MG63 (cell line): ENCODE results near the gene ARHGDIB. TPM values are rescaled to one million over a fixed set of nuclear protein-coding genes. Genes with fewer than 3 reads are reported as not detected.

Experiments used
- DNase-seq: peaks from one replicate; pipeline ENCODE4 v3.0.0-alpha.2; 2020
- H3K27me3 ChIP-seq: fragments of 250-450 bp; sonication (Bioruptor Pico); 2 replicates; pipeline ENCODE4 v1.5.1; 2020; ENCODE audit warnings: mild to moderate bottlenecking, moderate library complexity
- H3K36me3 ChIP-seq: fragments of 250-450 bp; sonication (Bioruptor Pico); 2 replicates; pipeline ENCODE4 v1.5.1; 2020; ENCODE audit warnings: mild to moderate bottlenecking, moderate library complexity
- H3K4me3 ChIP-seq: fragments of 250-450 bp; sonication (Bioruptor Pico); 2 replicates; pipeline ENCODE4 v1.5.1; 2020; ENCODE audit warnings: mild to moderate bottlenecking, moderate library complexity
- H3K9me3 ChIP-seq: fragments of 250-450 bp; sonication (Bioruptor Pico); 2 replicates; pipeline ENCODE4 v1.5.1; 2020; ENCODE audit warnings: mild to moderate bottlenecking, moderate library complexity
- total RNA-seq: library from RNA; depleted of rRNA; stranded (reverse); fragments of >200 nt; shearing (Covaris generic); gene quantifications from 2 replicates; pipeline ENCODE4 v1.2.3, GENCODE V29; 2014; ENCODE audit warnings: low replicate concordance

The ARHGDIB gene
- total RNA-seq, 1 experiment from 2014 or later: 4.3 TPM

GRCh38 chr12:14950421-14950820 lies 11.0 kb downstream of the ARHGDIB start:
- no peak overlapping the region for H3K4me3 ChIP-seq
- DNase-seq: no peak

GRCh38 chr12:14949631-14950030 lies 11.8 kb downstream of the ARHGDIB start:
- no peak for DNase-seq
- H3K4me3 ChIP-seq: no peak overlapping the region
- H3K36me3 ChIP-seq: no peaks in the 10 kb centered on the region
- H3K9me3 ChIP-seq: no peaks in the 10 kb centered on the region
- no peaks in the 10 kb centered on the region for H3K27me3 ChIP-seq

More at GRCh38 chr12:14950421-14950820, 11.0 kb downstream of the ARHGDIB start:
- no peaks in the 10 kb centered on the region for H3K36me3 ChIP-seq
- no peaks in the 10 kb centered on the region for H3K9me3 ChIP-seq
- no peaks in the 10 kb centered on the region for H3K27me3 ChIP-seq

GRCh38 chr12:14948672-14949071 lies 12.7 kb downstream of the ARHGDIB start:
- no peak overlapping the region for H3K4me3 ChIP-seq
- no peak for DNase-seq
- H3K9me3 ChIP-seq: no peaks in the 10 kb centered on the region
- H3K27me3 ChIP-seq: no peaks in the 10 kb centered on the region
- H3K36me3 ChIP-seq: no peaks in the 10 kb centered on the region

GRCh38 chr12:14946861-14947260 lies 14.5 kb downstream of the ARHGDIB start:
- no peaks in the 10 kb centered on the region for H3K9me3 ChIP-seq

DNA sequence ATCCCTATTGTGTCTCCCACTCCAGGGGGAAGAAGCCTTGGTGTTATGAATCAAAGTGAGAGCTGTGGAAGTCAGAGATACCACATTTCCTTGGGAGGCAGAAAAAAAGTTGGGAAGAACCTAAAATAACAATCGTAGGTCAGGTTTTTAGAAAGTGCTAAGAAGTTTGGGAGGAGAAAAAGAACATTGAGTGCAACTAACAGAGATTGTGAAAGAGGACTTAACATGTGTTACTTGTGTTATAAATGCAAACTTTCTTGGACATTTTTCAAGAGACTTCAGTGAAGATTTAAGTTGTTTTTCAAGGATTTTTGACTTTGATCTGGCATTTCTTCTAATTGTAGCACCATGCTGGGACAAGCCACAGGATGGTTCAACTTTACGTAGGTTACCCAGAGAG lies 15.2 kb downstream of the ARHGDIB start:
- no peaks in the 10 kb centered on the region for H3K36me3 ChIP-seq
- no peaks in the 10 kb centered on the region for H3K9me3 ChIP-seq
- no peaks in the 10 kb centered on the region for H3K27me3 ChIP-seq
- H3K4me3 ChIP-seq: no peak overlapping the region
- no peak for DNase-seq

More at GRCh38 chr12:14946861-14947260, 14.5 kb downstream of the ARHGDIB start:
- Histone ChIP-seq H3K27me3 (no peaks in the 10 kb centered on the region), H3K4me3 (no peak overlapping the region), H3K36me3 (no peaks in the 10 kb centered on the region)
- DNase-seq: no peak

DNA sequence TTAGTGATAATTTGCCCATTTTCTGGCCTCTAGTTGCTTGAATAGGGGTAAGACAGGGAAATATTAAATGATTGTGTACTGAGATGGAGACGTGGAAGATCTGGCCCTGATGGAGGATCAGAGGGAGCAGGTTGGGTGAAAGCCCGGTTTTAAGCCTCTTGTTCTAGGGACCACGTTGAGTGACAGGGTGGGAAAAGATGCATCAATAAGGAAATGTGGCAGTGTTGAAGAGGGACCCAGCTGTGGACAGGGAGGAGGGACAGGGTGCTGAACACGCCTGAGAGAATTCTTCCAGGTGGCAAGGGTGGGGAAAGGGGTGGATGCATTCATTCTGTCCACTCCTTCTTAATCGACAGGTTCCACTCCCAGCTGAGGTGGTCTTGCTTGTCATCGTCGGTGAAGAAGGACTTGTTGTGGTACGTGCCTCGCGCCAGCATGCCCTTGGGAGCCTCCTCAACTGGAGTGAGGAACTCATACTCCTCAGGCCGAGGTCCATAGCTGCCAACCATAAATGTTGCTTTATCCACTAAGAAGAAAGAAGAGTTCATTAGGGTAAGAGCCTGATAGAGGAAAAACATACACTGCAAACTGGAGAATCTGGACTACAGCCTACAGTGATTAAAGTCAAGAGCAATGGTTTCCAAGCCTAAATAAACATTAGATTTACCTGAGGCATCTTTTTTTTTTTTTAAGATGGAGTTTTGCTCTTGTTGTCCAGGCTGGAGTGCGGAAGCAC lies 19.0 kb downstream of the ARHGDIB start:
- H3K36me3 ChIP-seq: no peaks in the 10 kb centered on the region
- DNase-seq: no peak

DNA sequence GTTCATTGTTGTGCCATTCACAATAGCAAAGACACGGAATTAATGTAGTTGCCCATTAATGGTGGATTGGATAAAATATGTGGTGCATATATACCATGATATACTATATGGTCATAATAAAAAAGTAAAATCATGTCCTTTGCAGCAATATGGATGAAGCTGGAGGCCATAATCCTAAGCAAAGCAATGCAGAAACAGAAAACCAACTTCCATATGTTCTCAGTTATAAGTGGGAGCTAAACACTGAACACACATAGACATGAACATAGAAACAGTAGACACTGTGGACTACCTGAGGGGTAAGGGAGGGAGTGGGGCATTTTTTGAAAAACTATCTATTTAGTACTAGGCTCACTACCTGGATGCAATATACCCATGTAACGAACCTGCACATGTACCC lies 20.0 kb downstream of the ARHGDIB start:
- no peaks in the 10 kb centered on the region for H3K36me3 ChIP-seq
- H3K27me3 ChIP-seq: no peaks in the 10 kb centered on the region
- H3K9me3 ChIP-seq: no peaks in the 10 kb centered on the region
- H3K4me3 ChIP-seq: no peak overlapping the region
- DNase-seq: no peak

More for the DNA sequence above, 19.0 kb downstream of the ARHGDIB start:
- H3K4me3 ChIP-seq: no peak overlapping the region
- no peaks in the 10 kb centered on the region for H3K9me3 ChIP-seq
- H3K27me3 ChIP-seq: no peaks in the 10 kb centered on the region

GRCh38 chr12:14938301-14938700 lies 23.1 kb downstream of the ARHGDIB start, which contains the start of gene ERP27:
Gene ERP27, minus strand, starts transcription at chr12:14938537. Its CDS starts 29 bp downstream, at chr12:14938508.
- Histone ChIP-seq H3K9me3 (no peaks in the 10 kb centered on the region), H3K27me3 (no peaks in the 10 kb centered on the region), H3K36me3 (no peaks in the 10 kb centered on the region), H3K4me3 (no peak within 1 kb of the TSS)
- DNase-seq: no peak

DNA sequence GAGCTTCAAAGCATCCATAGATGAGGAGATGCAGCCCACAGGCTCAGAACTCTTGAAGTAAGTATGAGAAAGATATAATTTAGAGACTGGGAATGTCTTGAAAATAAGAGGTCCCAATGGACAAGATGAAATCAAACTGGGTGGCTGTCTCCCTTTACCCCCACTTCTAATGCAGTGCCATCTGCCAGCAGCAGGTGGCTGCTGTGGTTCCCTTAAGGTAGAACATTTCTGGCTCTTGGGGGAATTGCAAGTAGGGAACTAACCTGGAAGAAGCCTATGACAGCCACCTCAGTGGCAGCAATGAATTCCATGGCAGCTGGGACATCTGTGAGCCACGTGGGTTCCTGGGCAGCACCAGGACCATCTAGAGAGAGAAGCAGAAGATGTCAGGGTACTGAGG lies 23.7 kb downstream of the ARHGDIB start:
- DNase-seq: no peak
- H3K9me3 ChIP-seq: no peaks in the 10 kb centered on the region
- H3K4me3 ChIP-seq: no peak overlapping the region
- no peaks in the 10 kb centered on the region for H3K27me3 ChIP-seq
- no peaks in the 10 kb centered on the region for H3K36me3 ChIP-seq

DNA sequence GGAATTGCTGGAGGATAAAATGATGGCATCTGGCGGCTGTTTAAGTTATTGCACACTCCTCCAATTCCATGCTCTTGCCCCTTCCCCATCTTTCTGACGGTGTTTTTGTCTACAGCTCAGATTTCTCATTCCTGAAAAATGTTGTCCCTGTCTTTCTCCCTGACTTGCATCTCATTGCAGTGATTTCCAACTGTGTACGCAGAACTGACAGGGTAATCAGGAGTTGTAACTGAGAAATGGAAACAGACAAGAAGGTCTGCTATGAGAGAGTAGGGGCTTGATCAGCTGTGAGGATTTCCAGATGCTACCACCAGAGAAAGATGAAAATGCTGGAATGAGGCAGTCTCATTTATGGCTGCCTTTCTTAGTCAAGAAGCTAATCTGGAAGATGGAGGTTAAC lies 24.4 kb downstream of the ARHGDIB start:
- no peak for DNase-seq
- H3K9me3 ChIP-seq: no peaks in the 10 kb centered on the region
- H3K4me3 ChIP-seq: no peak overlapping the region
- no peaks in the 10 kb centered on the region for H3K36me3 ChIP-seq
- H3K27me3 ChIP-seq: no peaks in the 10 kb centered on the region

DNA sequence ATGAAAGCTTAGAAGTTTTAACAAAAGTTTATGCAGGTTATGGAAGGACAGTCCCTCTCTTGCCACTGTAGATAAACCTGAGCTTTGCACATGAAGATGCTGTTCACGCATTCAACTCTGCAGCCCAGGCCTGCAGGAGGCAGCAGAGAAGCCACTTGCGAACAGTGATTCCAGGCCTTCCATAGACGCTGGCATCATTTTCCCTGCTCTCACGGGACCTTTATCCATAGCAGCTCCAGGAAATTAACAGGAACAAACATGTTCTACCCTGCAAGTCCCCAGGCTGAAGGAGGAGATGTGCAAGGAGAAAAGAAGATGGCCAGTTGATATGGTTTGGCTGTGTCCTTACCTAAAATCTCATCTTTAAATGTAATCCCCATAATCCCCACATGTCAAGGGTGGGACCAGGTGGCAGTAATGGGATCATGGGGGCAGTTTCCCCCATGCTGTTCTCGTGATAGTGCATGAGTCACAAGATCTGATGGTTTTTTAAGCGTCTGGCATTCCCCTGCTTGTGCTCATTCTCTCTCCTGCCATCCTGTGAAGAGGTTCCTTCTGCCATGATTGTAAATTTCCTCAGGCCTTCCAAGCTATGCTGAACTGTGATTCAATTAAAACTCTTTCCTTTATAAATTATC lies 25.1 kb downstream of the ARHGDIB start:
- no peak for DNase-seq
- Histone ChIP-seq H3K36me3 (no peaks in the 10 kb centered on the region), H3K27me3 (no peaks in the 10 kb centered on the region), H3K4me3 (no peak overlapping the region), H3K9me3 (no peaks in the 10 kb centered on the region)

DNA sequence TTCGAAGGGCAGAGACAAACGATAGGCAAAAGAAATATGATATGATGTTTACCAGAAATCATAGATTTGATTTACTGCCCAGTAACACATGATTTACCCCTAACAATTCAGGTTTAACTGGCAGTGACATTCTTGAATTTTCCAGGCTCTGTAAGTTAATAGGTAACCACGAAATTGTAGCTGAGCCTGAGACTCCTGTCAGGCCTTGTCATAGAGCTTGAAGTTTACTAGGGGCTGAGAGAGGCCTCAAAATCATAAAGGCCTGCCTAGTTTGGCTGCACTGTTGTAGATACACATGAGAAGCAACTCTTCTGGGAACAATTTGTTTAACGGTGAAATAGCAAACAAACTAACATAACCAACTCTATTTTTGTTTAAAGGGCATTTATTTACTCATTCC lies 26.4 kb downstream of the ARHGDIB start:
- Histone ChIP-seq H3K9me3 (no peaks in the 10 kb centered on the region), H3K4me3 (no peak overlapping the region), H3K27me3 (no peaks in the 10 kb centered on the region), H3K36me3 (no peaks in the 10 kb centered on the region)
- DNase-seq: no peak

DNA sequence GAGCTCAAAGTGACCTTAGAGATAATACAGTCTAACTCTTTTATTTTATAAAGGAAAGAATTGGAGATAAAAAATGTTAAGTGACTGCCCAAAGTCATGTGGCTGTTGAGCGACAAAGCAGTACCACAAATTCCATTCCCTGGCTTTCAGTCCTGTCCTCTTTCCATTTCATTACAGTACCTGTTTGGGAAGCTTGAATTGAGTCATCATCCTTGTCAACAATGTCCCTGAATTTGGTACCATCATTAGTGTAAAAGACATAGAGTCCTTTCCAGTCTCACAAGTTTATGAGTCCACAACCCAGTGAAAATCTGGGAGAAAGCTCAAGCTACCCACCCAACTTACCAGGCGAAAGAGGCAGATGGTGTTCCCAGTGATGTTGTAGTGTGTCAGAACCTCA lies 26.9 kb downstream of the ARHGDIB start:
- no peak for DNase-seq
- H3K9me3 ChIP-seq: no peaks in the 10 kb centered on the region
- no peaks in the 10 kb centered on the region for H3K36me3 ChIP-seq
- no peak overlapping the region for H3K4me3 ChIP-seq
- no peaks in the 10 kb centered on the region for H3K27me3 ChIP-seq

- no peak overlapping the region for H3K4me3 ChIP-seq
- no peak for DNase-seq
- H3K9me3 ChIP-seq: no peaks in the 10 kb centered on the region
- no peaks in the 10 kb centered on the region for H3K36me3 ChIP-seq
- 0 out of 2 replicates have a peak, but pooled peaks cover 3% of the 10 kb centered on the region for H3K27me3 ChIP-seq
Observed at GRCh38 chr12:14931791-14932560, 29.4 kb downstream of the ARHGDIB start.

DNA sequence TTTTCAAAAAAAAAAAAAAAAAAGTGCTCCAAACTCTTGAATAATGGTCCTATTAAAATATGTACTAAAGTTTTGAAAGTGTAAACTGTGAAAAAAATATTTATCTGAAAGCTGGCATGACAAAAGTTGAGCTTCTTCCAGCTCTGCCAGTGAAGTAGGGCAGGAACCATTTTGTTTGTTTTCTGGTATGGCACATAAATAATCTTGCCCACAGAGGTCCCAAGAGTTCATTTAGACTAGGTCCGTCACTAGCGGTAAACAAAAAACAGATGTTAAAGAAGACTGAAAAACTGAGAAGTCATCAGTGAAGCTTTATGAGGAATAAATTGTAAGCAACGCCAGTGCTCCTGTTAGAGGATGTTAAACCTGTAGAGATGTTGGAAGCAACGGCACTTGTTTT lies 30.0 kb downstream of the ARHGDIB start:
- H3K36me3 ChIP-seq: no peaks in the 10 kb centered on the region
- no peak overlapping the region for H3K4me3 ChIP-seq
- no peaks in the 10 kb centered on the region for H3K9me3 ChIP-seq
- no peak for DNase-seq
- H3K27me3 ChIP-seq: peaks cover 3% of the 10 kb centered on the region; the same call in 1 of the 2 replicates

DNA sequence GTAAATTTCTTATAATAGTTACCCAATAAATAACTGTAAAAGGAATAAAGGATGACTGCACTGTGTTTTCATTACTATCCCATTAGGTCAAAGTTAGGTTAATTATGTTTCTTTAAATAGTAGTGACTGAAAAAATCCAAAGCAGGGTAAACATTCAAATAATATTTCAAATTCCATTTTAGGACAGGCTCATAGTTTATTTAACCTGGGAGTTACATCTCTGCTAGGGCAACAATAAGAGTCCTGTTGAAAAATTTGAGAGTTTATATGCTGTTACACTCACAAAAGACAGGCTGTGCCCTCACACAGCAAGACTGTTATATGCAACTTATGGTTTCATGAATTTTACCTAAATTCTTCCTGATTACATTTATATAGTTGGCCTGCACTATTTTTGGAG lies 31.1 kb downstream of the ARHGDIB start:
- H3K36me3 ChIP-seq: no peaks in the 10 kb centered on the region
- H3K27me3 ChIP-seq: peaks cover 3% of the 10 kb centered on the region; the same call in 1 of the 2 replicates
- no peak overlapping the region for H3K4me3 ChIP-seq
- DNase-seq: no peak
- H3K9me3 ChIP-seq: no peaks in the 10 kb centered on the region

DNA sequence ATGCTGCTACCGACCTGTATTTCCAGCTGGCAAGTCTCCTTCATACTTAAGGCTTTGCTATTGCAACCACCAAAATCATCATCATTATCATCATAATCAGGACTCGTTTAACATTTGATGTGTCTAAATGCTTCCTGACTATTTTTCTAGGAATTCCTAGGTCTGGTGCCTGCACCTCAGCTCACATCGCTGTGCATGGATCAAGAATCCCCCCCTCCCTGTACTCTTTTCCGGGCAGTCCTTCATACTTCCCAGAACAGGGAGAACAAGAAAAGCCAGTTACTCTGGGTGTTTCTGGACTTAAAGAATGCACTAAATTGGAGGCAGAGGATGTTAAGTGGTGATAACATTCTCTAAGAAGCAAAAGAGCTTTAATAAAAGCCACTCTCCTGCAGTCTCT lies 32.5 kb downstream of the ARHGDIB start:
- DNase-seq: no peak
- Histone ChIP-seq H3K9me3 (no peaks in the 10 kb centered on the region), H3K4me3 (no peak overlapping the region), H3K27me3 (peaks cover 3% of the 10 kb centered on the region; the same call in 1 of the 2 replicates), H3K36me3 (no peaks in the 10 kb centered on the region)
